Hepatocyte (in vitro differentiated cells): ENCODE results near the gene RHPN2. TPM values are rescaled to one million over a fixed set of nuclear protein-coding genes. Genes with fewer than 3 reads are reported as not detected.

ENCODE experiments used
- DNase-seq: peaks from one replicate; pipeline ENCODE4 v3.0.0-alpha.2; 2016; ENCODE audit warnings: low spot score
- H2AFZ ChIP-seq: fragments of 200-600 bp; sonication (generic); 2 replicates; pipeline ENCODE4 v1.6.0; 2016; ENCODE audit warnings: antibody characterized with exemption, mild to moderate bottlenecking
- H3K27ac ChIP-seq: fragments of 200-600 bp; sonication (generic); 2 replicates; pipeline ENCODE4 v1.5.1; 2016; ENCODE audit warnings: mild to moderate bottlenecking
- H3K27me3 ChIP-seq: fragments of 200-600 bp; sonication (generic); 2 replicates; pipeline ENCODE4 v1.6.1; 2016
- H3K36me3 ChIP-seq: fragments of 200-600 bp; sonication (generic); replicated peaks from 2 replicates; pipeline ENCODE4 v1.5.1; 2016; ENCODE audit warnings: low read depth; ENCODE audit not compliant: insufficient read depth
- H3K4me1 ChIP-seq: fragments of 200-600 bp; sonication (generic); 2 replicates; pipeline ENCODE4 v1.5.1; 2016; ENCODE audit warnings: mild to moderate bottlenecking, moderate library complexity; ENCODE audit not compliant: insufficient read depth
- H3K4me2 ChIP-seq: fragments of 200-600 bp; sonication (generic); 2 replicates; pipeline ENCODE4 v1.6.0; 2016
- H3K4me3 ChIP-seq: fragments of 200-600 bp; sonication (generic); 2 replicates; pipeline ENCODE4 v1.5.1; 2016; ENCODE audit warnings: mild to moderate bottlenecking
- H3K79me2 ChIP-seq: fragments of 200-600 bp; sonication (generic); 2 replicates; pipeline ENCODE4 v1.6.0; 2017; ENCODE audit warnings: mild to moderate bottlenecking
- H3K9me2 ChIP-seq: fragments of 200-600 bp; sonication (generic); replicated peaks from 2 replicates; pipeline ENCODE4 v1.6.0; 2017; ENCODE audit warnings: mild to moderate bottlenecking; ENCODE audit not compliant: insufficient read depth
- H3K9me3 ChIP-seq: fragments of 200-600 bp; sonication (generic); 2 replicates; pipeline ENCODE4 v1.5.1; 2016; ENCODE audit warnings: low read depth, mild to moderate bottlenecking
- H4K20me1 ChIP-seq: fragments of 200-600 bp; sonication (generic); 2 replicates; pipeline ENCODE4 v1.6.0; 2016; ENCODE audit warnings: mild to moderate bottlenecking; ENCODE audit not compliant: insufficient read depth, poor library complexity, severe bottlenecking
- CTCF ChIP-seq: fragments of 200-600 bp; sonication (generic); IDR thresholded peaks from 2 replicates; pipeline ENCODE4 v1.5.1; 2016; ENCODE audit warnings: antibody characterized with exemption, mild to moderate bottlenecking; ENCODE audit not compliant: poor library complexity
- EZH2 ChIP-seq: fragments of 200-600 bp; sonication (generic); IDR thresholded peaks from 2 replicates; pipeline ENCODE4 v1.6.1; 2016; ENCODE audit warnings: antibody characterized with exemption, mild to moderate bottlenecking, borderline replicate concordance
- EZH2phosphoT487 ChIP-seq: fragments of 200-600 bp; sonication (generic); IDR thresholded peaks from one replicate; pipeline ENCODE4 v1.6.1; 2018; ENCODE audit warnings: antibody characterized with exemption, mild to moderate bottlenecking, low read depth, moderate library complexity; ENCODE audit not compliant: unreplicated experiment, severe bottlenecking
- whole genome bisulfite sequencing: methylation state at CpG from one replicate; pipeline ENCODE4 v1.1.6; 2016; ENCODE audit warnings: low lambda C conversion rate; ENCODE audit errors: missing lambda C conversion rate; 5-methylcytosine and 5-hydroxymethylcytosine counted together
- polyA plus RNA-seq: library from polyadenylated mRNA; unstranded; fragments of >200 nt; fragmentation: Nextera tagmentation; extraction: Ambion mirVana; gene quantifications from 2 replicates; pipeline ENCODE4 v1.2.1, GENCODE V29; 2016
- total RNA-seq: library from RNA; depleted of rRNA; stranded (reverse); fragments of >200 nt; gene quantifications from 2 replicates; pipeline ENCODE4 v1.2.3, GENCODE V29; 2014

Gene RHPN2
- total and polyA plus RNA-seq, 2 experiments from 2014 or later: 44.3 to 67.9 TPM

GRCh38 chr19:33066543-33066942 is 1.9 kb upstream of the RHPN2 start:
- H3K27me3 ChIP-seq: no peaks in the 10 kb centered on the region
- no peak overlapping the region for H3K4me3 ChIP-seq
- H3K9me2 ChIP-seq: no peaks in the 10 kb centered on the region
- no peak overlapping the region for H3K4me2 ChIP-seq
- H4K20me1 ChIP-seq: peaks cover 16% of the 10 kb centered on the region
- H3K27ac ChIP-seq: no peak overlapping the region
- TF ChIP-seq EZH2phosphoT487: no peak
- WGBS: 91% methylated on average over 18 of the region's 18 CpGs
- H2AFZ ChIP-seq: no peak overlapping the region
- peaks cover 28% of the 10 kb centered on the region for H3K79me2 ChIP-seq
- DNase-seq: no peak
- no peaks in the 10 kb centered on the region for H3K4me1 ChIP-seq
- H3K9me3 ChIP-seq: no peaks in the 10 kb centered on the region
- no peaks in the 10 kb centered on the region for H3K36me3 ChIP-seq

- no peaks in the 10 kb centered on the region for H3K9me3 ChIP-seq
- H3K27ac ChIP-seq: peak overlapping the region; percentile 91
- H3K4me2 ChIP-seq: peak overlapping the region; percentile 90
- no peaks in the 10 kb centered on the region for H3K27me3 ChIP-seq
- peak; percentile 75 for DNase-seq
- H2AFZ ChIP-seq: peak overlapping the region; percentile 67
- H3K4me1 ChIP-seq: no peaks in the 10 kb centered on the region
- H4K20me1 ChIP-seq: peaks cover 31% of the 10 kb centered on the region
- no peaks in the 10 kb centered on the region for H3K9me2 ChIP-seq
- H3K36me3 ChIP-seq: no peaks in the 10 kb centered on the region
- H3K79me2 ChIP-seq: peaks cover 50% of the 10 kb centered on the region
- no CpG with 5 or more reads among the region's 35 CpGs for WGBS
- H3K4me3 ChIP-seq: peak overlapping the region; percentile 79
- TF ChIP-seq EZH2phosphoT487 (no peak), EZH2 (peak; percentile 2)
These were observed 263 bp downstream of the RHPN2 start for GRCh38 chr19:33064458-33064791.

GRCh38 chr19:33063753-33064457 is 783 bp downstream of the RHPN2 start:
- 3% methylated on average over 30 of the region's 56 CpGs for WGBS
- peak overlapping the region; percentile 91 for H3K27ac ChIP-seq

DNA sequence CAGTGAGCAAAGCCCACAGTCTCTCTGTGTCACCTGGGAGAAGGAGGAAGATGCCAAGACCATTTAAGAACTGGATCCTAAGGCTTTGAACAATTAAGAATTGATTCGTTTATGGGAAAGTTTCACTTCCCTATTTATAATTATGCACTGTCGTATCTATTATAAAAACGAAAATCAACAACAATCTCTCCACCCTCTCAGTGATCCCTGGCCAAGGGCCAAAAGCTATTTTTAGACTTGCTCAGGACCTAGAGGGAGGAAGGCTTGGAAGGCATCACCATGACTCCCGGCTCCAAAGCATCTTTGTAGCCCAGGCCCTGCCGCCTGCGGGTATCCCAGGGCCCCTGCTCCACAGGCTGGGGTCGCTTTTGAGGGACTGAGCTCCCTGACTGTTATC is 1.3 kb downstream of the RHPN2 start:
- Histone ChIP-seq H3K27me3 (no peaks in the 10 kb centered on the region), H2AFZ (no peak overlapping the region), H3K4me1 (no peaks in the 10 kb centered on the region), H3K9me3 (no peaks in the 10 kb centered on the region), H4K20me1 (peaks cover 36% of the 10 kb centered on the region), H3K79me2 (peaks cover 60% of the 10 kb centered on the region), H3K4me3 (peak overlapping the region; percentile 79), H3K27ac (peak overlapping the region; percentile 91), H3K36me3 (no peaks in the 10 kb centered on the region), H3K4me2 (peak overlapping the region; percentile 90), H3K9me2 (no peaks in the 10 kb centered on the region)
- 22% methylated on average over 7 of the region's 7 CpGs for WGBS
- TF ChIP-seq EZH2phosphoT487 (no peak), EZH2 (no peak), CTCF (no peak)
- peak; percentile 60 for DNase-seq

More at GRCh38 chr19:33063753-33064457, 783 bp downstream of the RHPN2 start:
- Histone ChIP-seq H3K4me3 (peak overlapping the region; percentile 79), H3K79me2 (peaks cover 55% of the 10 kb centered on the region), H2AFZ (peak overlapping the region; percentile 67), H3K27me3 (no peaks in the 10 kb centered on the region), H3K36me3 (no peaks in the 10 kb centered on the region), H3K4me1 (no peaks in the 10 kb centered on the region), H3K9me3 (no peaks in the 10 kb centered on the region), H4K20me1 (peaks cover 36% of the 10 kb centered on the region), H3K9me2 (no peaks in the 10 kb centered on the region), H3K4me2 (peak overlapping the region; percentile 90)
- DNase-seq: no peak
- TF ChIP-seq EZH2 (peak; percentile 44), EZH2phosphoT487 (peak; percentile 77), CTCF (no peak)
